DMS153 treated with DMSO at 0.1 percent for 48 hours (cell line): Measurements from ENCODE around the gene CCDC85C.
A peak's percentile ranks its signal among the peaks of the same experiment; 100 is the strongest.

Experiments used
- DNase-seq: peaks from one replicate; lab custom pipeline; 2025; ENCODE audit not compliant: unreplicated experiment; lab: John Stamatoyannopoulos, UW

The CCDC85C gene

GRCh38 chr14:99608591-99608990 lies 4.6 kb upstream of the CCDC85C start:
- DNase-seq: no peak

GRCh38 chr14:99606359-99606758 lies 2.4 kb upstream of the CCDC85C start:
- DNase-seq: no peak

- DNase-seq: no peak
Measured at GRCh38 chr14:99605299-99605961, 1.4 kb upstream of the CCDC85C start.

- DNase-seq: no peak
Measured at GRCh38 chr14:99604766-99605298, 825 bp upstream of the CCDC85C start.

- peak; percentile 36 for DNase-seq
Measured at GRCh38 chr14:99604278-99604765, 315 bp upstream of the CCDC85C start.

GRCh38 chr14:99602788-99603415 lies 1.1 kb downstream of the CCDC85C start:
- DNase-seq: no peak

- no peak for DNase-seq
Measured at GRCh38 chr14:99602054-99602787, 1.8 kb downstream of the CCDC85C start.

- no peak for DNase-seq
Measured at GRCh38 chr14:99601361-99601831, 2.6 kb downstream of the CCDC85C start.

GRCh38 chr14:99600232-99600888 lies 3.6 kb downstream of the CCDC85C start:
- no peak for DNase-seq

- DNase-seq: no peak
Measured at GRCh38 chr14:99599393-99599792, 4.6 kb downstream of the CCDC85C start.

GRCh38 chr14:99598774-99599173 lies 5.2 kb downstream of the CCDC85C start:
- no peak for DNase-seq

- no peak for DNase-seq
Measured at GRCh38 chr14:99597911-99598600, 6.0 kb downstream of the CCDC85C start.

- no peak for DNase-seq
Measured at GRCh38 chr14:99596772-99597171, 7.2 kb downstream of the CCDC85C start.

- DNase-seq: no peak
Measured at GRCh38 chr14:99596071-99596627, 7.9 kb downstream of the CCDC85C start.

GRCh38 chr14:99595524-99595923 lies 8.5 kb downstream of the CCDC85C start:
- DNase-seq: no peak

GRCh38 chr14:99595034-99595433 lies 9.0 kb downstream of the CCDC85C start:
- no peak for DNase-seq

- no peak for DNase-seq
Measured at GRCh38 chr14:99593971-99594841, 9.8 kb downstream of the CCDC85C start.

GRCh38 chr14:99592933-99593753 lies 10.9 kb downstream of the CCDC85C start:
- DNase-seq: no peak
